ENCODE results near the gene DYNLRB1. TPM values are rescaled to one million over a fixed set of nuclear protein-coding genes. Genes with fewer than 3 reads are reported as not detected.
A peak's percentile ranks its signal among the peaks of the same experiment; 100 is the strongest.

Gene DYNLRB1
- total RNA-seq, 1 experiment from 2014 or later = 392 TPM

DNA sequence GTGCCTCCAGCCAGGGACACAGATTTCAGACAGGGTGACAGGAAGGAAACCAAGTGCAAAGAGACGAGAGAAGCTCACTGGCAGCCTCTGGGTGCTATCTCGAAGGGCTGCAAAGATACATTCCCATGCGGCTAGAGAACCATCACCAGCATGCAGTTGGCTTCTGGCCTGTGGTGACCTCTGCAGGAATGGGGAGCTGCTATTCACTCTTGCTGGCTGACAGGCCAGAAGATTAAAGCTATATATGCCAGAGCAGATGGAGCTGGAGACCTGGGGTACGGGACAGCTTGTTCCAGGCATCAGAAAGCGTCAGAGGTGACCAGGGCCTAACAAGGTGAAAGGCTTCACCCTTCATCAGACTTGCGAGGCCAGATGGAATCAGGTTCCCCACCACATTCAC, 62.3 kb downstream of the DYNLRB1 start:
- no peak for DNase-seq (ENCODE audit: low spot score)

DNA sequence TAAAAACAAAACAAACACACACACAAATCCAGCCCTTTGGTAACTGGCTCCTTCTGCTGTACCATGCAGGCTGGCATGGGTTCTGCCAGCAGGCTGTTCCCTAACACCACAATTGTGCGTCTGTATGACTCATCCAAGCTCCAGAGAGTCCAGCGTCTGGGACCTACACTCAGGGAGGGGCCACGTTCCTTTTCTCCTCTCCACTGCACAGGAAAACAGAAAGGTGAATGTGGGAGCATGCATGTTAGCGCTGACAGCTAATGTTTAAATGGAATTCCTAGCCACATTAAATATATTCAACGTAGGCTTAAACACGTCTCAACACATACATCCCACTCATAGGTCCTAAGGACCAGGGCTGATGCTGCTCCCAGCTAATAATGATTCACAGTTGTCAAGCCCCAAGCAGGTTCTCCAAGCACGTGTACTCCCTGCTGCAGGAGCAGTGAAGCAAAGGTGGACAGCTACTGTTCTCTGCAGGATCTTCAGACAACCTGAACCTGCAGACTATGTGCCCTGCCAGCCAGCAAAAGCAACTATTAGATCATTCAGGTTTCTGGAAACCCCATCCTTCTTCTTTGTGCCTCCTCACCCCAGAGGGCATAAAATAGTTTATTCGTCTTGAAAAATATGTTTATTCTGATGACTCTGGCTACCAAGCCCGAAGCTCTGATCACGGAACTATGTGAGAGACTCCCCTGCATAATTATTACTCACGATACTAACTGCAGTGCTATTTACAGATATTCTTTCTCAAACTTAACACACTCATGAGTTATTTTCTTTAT, 63.2 kb downstream of the DYNLRB1 start:
- DNase-seq (ENCODE audit: low spot score) = peak; percentile 92

DNA sequence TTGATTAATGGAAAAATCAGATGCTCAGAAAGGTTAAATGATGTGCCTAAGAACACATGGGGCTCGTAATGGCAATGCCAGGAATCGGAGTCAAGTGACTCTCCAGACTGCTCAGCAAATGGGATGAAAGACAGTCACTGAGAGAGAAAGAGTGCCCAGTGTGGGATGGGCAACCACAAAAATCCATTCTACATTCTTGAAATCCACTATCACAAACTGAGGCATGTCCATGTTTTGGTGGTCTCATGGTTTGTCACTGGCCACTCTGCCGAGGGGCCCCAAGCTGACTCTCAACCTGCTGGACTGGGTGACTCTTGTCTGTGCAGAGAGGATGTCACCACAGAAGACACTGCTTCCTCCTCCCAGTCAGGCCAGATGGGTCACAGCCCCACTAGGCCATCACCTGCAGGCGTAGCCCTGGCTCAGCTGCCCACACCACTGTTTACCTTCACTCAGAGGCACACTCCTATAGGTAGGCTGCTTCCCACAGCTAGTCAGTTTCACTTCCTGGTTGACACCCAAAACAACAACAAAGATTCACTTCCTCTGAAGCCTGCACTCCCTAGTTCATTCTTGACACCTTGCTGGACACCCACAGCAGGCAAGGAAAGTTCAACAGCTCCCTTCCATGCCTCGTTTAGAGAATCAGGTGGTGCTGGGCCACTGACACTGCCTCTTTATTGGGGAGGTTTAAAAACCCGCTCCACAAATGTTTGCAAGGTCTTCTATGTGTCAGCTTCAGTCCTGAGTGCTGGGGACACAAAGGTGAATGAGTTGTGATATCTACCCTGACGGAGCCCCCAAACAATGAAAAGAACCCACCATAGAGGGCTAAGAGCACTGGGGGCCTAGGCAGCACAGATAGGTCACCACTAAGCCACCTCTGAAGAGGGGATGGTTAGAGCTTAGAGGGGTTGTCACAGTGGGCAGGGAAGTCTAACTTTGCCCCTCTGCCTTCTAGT, 64.0 kb downstream of the DYNLRB1 start:
- peak; percentile 55 for DNase-seq (ENCODE audit: low spot score)

- no peak for DNase-seq (ENCODE audit: low spot score)
Observed at GRCh38 chr20:34581341-34582184, 65.3 kb downstream of the DYNLRB1 start.

DNA sequence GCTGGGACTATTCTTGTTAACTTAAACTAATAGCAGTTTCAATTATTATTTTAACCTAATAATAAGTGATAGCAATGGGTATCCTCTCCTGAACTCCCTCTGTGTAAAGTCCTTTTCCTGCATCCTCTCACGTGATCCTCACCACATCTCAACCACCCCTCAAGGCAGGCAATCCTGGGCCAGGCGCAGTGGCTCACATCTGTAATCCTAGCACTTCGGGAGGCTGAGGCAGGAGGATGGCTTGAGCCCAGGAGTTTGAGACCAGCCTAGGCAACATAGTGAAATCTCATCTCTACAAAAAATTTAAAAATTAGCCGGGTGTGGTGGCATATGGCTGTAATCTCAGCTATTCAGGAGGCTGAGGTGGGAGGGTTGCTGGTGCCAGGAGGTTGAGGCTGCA, 66.0 kb downstream of the DYNLRB1 start:
- DNase-seq (ENCODE audit: low spot score) = no peak

DNA sequence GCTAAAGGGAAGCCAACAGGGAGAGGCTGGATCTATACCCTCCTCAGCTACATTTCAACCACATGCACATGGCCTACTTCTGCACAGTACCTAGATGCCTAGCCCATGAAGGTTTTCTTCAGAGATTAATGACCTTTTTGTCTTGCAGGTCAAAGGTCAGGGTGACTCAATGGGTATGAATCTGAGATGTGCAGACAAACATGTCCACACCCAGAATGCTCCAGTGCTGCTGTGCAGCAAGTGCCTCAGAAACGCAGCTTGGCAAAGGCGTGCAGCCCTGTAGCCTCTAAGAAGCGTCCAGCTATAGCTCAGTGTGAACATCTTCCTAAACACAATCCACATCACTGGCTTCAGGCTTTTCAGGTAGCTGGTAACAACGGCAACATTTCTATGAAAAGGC, 66.7 kb downstream of the DYNLRB1 start:
- no peak for DNase-seq (ENCODE audit: low spot score)

DNA sequence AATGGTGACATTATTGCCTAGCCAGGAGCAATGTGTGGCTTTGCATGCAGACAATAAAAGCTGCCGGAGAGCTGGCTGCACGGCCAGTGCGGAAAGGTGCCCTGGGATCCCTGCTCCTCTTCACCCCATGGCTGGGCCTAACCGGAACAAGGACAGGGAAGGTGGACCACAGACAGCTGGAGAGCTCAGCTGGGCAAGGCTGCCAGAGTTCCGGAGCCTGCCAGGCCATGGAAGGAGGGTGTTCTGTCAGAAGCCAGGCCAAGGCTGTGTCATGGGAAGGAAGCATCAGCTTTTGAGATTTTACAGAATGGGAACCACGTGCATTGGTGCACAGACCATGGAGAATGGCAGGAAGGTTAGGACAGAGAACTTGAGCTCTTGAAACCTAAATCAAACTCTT, 67.3 kb downstream of the DYNLRB1 start:
- no peak for DNase-seq (ENCODE audit: low spot score)

DNA sequence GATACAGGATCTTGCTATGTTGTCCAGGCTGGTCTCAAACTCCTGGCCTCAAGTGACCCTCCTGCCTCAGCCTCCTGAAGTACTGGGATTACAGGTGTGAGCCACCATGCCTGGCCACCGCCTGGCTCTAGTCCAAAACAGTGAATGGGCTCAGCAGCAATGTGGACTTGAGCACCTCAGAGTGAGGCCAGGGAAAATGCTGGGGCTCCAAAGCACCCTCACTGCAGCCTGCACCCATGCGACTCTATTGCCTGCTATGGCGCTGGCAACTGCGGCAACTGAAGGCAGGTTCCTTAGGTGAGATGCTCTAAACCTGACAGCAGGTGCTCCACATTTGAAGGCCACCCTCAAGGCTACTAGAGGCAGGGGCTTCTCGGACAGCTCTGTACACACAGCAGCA, 68.8 kb downstream of the DYNLRB1 start:
- DNase-seq (ENCODE audit: low spot score) = no peak

DNA sequence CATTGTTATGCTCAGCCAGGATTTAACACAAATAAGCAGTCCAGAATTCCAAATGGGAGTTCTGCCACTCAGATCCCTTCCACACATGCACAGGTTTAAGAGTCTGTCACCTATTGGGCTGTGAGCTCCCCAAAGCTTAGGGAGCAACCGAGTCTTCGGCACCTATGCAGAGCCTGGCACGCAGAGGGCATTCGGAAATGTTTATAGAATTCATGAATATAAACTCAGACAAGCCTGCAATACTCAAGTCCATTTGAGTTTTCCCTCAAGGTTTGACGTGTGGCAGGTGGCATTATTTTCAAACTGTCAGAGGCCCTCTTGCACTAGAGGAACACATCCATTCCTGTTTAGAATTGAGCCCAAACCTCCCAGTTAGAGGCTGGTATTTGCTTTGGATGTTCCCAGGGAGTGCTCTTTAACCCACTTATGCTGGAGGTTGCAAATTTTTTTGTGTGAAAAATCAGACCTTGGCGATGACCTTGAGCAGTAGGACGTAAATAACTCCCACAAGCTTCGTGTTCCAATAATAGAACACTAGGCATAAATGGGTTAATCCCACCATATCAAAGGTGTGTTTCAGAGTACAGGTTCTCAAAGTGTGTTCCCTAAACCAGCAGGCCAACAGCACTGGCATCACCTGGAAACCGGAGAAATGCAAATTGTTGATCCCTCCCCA, 70.4 kb downstream of the DYNLRB1 start:
- DNase-seq (ENCODE audit: low spot score) = no peak

Small RNAs within 50 kb of the gene (small RNA-seq; reads per million reads assigned to genes)
- gene RF00019 = not detected

Other genes starting within 250 kb of the DYNLRB1 start
- 398 and 402 TPM in 2 replicates for gene AHCY, start 213.1 kb upstream of the DYNLRB1 start, total RNA-seq (2014; rRNA removed; shearing (Covaris generic))
- 19.3 and 25.1 TPM in 2 replicates for gene ITCH, start 153.1 kb upstream of the DYNLRB1 start, total RNA-seq (2014; rRNA removed; shearing (Covaris generic))
- gene MAP1LC3A, start 42.3 kb downstream of the DYNLRB1 start, total RNA-seq (2014; rRNA removed; shearing (Covaris generic)) = 9.3 and 12.6 TPM in 2 replicates
- gene PIGU, start 160.7 kb downstream of the DYNLRB1 start, total RNA-seq (2014; rRNA removed; shearing (Covaris generic)) = 28.9 and 36.2 TPM in 2 replicates
- 3.9 and 4.3 TPM in 2 replicates for gene TP53INP2, start 187.9 kb downstream of the DYNLRB1 start, total RNA-seq (2014; rRNA removed; shearing (Covaris generic))